ENCODE results near the gene DUSP28. TPM values are rescaled to one million over a fixed set of nuclear protein-coding genes. Genes with fewer than 3 reads are reported as not detected.
A peak's percentile ranks its signal among the peaks of the same experiment; 100 is the strongest.

The DUSP28 gene
- total and polyA plus RNA-seq, 2 donors from 2014 or later = 5.9 to 7.0 TPM

DNA sequence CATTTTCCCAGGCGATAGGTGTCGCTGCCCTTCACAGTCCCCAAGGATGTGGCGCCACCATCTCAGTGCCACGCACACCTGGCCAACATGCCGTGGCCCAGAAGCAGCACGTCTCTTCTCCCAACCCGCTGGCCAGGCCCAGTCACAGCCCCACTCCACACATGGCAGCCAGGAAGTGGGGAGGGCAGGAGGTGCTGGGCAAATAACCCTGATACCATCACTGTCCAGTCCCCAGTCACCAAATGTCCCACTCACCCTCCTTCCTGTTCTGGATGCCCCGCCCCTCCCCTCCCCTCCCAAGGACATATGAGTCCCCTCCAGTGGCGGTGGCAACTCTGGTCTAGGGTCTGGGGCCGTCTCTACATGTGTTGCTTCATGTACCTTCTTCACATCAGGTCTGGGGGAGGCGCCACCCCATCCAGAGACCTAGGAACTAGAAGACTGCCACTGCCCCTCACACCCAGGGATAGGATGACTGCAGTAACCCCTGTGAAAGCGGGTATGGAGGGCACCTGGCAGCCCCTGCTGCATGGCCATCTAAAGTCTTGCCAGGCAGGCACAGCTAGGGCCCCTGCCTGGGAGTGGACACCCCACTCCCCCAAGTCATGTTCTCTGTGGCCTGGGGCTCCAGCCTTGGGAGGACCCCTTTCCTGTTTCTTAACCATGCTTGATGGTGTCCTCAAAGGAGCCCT is 19.1 kb downstream of the DUSP28 start:
- DNase-seq (no peak), FAIRE-seq (no peak)
- Histone ChIP-seq H3K4me1 (ENCODE audit: control insufficient read depth in 2 of 3, insufficient read depth in 2 of 3, low read depth in 1 of 3, low read length in 3 of 3) (peaks cover 0 to 7% (median 0%) of the 10 kb centered on the region in 3 donors), H3K36me3 (ENCODE audit: control insufficient read depth in 2 of 3, insufficient read depth in 3 of 3, low read length in 3 of 3) (peaks cover 0 to 5% (median 4%) of the 10 kb centered on the region in 3 donors), H3K9ac (ENCODE audit: low read length in 3 of 3) (no peak overlapping the region), H3K4me3 (ENCODE audit: low read length in 3 of 3) (no peak overlapping the region), H3K27ac (ENCODE audit: low read depth in 2 of 2, low read length in 2 of 2) (peak overlapping the region in 1 of 2 donors; percentile 26), H3K9me3 (ENCODE audit: control insufficient read depth in 2 of 3, insufficient read depth in 1 of 3, low read length in 3 of 3) (no peaks in the 10 kb centered on the region), H3K27me3 (ENCODE audit: control insufficient read depth, insufficient read depth, low read length) (no peaks in the 10 kb centered on the region)
- intact Hi-C loops (cut with DNase I) = no loop called here
- TF ChIP-seq, protein P1, sequence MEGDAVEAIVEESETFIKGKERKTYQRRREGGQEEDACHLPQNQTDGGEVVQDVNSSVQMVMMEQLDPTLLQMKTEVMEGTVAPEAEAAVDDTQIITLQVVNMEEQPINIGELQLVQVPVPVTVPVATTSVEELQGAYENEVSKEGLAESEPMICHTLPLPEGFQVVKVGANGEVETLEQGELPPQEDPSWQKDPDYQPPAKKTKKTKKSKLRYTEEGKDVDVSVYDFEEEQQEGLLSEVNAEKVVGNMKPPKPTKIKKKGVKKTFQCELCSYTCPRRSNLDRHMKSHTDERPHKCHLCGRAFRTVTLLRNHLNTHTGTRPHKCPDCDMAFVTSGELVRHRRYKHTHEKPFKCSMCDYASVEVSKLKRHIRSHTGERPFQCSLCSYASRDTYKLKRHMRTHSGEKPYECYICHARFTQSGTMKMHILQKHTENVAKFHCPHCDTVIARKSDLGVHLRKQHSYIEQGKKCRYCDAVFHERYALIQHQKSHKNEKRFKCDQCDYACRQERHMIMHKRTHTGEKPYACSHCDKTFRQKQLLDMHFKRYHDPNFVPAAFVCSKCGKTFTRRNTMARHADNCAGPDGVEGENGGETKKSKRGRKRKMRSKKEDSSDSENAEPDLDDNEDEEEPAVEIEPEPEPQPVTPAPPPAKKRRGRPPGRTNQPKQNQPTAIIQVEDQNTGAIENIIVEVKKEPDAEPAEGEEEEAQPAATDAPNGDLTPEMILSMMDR (IDR thresholded peaks at IDR 0.05; ENCODE audit: borderline replicate concordance, extremely low read depth, insufficient read depth) = no peak

DNA sequence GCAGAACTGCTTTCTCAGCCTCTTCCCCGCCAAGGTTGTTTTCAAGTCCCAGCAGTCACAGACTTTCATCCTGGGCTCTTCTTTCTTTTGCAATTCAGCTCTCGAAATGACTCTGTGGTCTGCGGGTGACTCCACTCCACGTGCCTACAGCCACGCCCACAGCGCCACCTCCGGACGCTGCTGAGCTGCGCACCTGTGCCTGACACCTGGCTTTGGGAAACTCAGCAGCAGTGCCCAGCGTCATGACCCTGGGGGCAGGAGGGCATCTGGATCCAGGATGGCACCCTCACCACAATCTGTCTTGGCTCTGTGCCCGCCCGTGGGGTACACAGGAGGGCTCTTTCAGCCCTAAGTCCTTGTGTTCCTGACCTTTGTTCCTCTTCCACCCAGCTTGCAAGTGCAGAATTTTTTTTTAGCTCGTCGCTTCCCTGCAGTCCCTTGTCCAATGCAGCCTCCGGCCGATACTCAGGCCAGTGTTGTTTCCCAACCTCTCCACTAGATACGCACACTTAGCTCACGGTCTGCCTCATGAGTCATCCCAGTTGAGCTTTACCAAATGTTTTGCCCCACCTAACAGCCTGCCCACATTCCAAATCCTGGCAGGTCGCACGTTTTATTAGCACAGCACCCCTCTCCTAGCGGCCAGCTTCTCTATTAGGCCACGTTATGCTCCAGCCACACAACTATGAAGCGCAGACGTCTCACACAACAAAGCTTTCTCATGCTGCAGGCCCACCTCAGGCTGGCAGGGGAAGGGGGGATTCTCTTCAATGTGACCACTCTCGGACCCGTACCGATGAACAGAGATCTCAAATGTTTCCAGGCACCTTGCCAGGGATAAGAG is 19.8 kb downstream of the DUSP28 start:
- Histone ChIP-seq H3K27me3 (ENCODE audit: control insufficient read depth, insufficient read depth, low read length) (no peaks in the 10 kb centered on the region), H3K36me3 (ENCODE audit: control insufficient read depth in 2 of 3, insufficient read depth in 3 of 3, low read length in 3 of 3) (peaks cover 0 to 5% (median 0%) of the 10 kb centered on the region in 3 donors), H3K9ac (ENCODE audit: low read length in 3 of 3) (no peak overlapping the region), H3K9me3 (ENCODE audit: control insufficient read depth in 2 of 3, insufficient read depth in 1 of 3, low read length in 3 of 3) (no peaks in the 10 kb centered on the region), H3K27ac (ENCODE audit: low read depth in 2 of 2, low read length in 2 of 2) (peak overlapping the region in 1 of 2 donors; percentile 26), H3K4me1 (ENCODE audit: control insufficient read depth in 2 of 3, insufficient read depth in 2 of 3, low read depth in 1 of 3, low read length in 3 of 3) (peaks cover 0 to 12% (median 5%) of the 10 kb centered on the region in 3 donors), H3K4me3 (ENCODE audit: low read length in 3 of 3) (no peak overlapping the region)
- FAIRE-seq = no peak
- DNase-seq = no peak
- TF ChIP-seq, protein P1 (IDR thresholded peaks at IDR 0.05; ENCODE audit: borderline replicate concordance, extremely low read depth, insufficient read depth) = peak; percentile 22
- intact Hi-C loops (cut with DNase I) = no loop called here

DNA sequence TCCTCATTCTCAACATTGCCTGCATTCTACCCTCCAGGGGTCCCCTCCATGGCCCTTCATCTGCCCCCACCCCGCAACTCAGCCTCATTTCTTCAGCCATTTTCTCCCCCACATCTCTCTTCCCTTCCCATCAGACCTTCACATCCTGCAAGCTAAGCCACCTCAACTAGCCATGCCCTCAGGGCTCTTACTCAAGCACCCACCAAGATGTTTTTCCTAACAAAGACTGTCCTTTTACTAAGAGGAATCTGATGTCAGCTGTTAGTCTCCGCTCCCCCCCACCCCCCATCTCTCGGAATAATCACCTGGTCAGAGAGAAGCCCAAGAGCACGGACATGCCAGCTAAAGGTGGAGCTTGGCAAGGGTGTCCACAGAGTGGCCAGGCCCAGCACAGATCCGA is 21.7 kb downstream of the DUSP28 start:
- Histone ChIP-seq H3K4me1 (ENCODE audit: control insufficient read depth in 2 of 3, insufficient read depth in 2 of 3, low read depth in 1 of 3, low read length in 3 of 3) (peaks cover 0 to 20% (median 12%) of the 10 kb centered on the region in 3 donors), H3K27me3 (ENCODE audit: control insufficient read depth, insufficient read depth, low read length) (no peaks in the 10 kb centered on the region), H3K9ac (ENCODE audit: low read length in 3 of 3) (no peak overlapping the region), H3K36me3 (ENCODE audit: control insufficient read depth in 2 of 3, insufficient read depth in 3 of 3, low read length in 3 of 3) (no peaks in the 10 kb centered on the region), H3K9me3 (ENCODE audit: control insufficient read depth in 2 of 3, insufficient read depth in 1 of 3, low read length in 3 of 3) (no peaks in the 10 kb centered on the region), H3K27ac (ENCODE audit: low read depth in 2 of 2, low read length in 2 of 2) (no peak overlapping the region), H3K4me3 (ENCODE audit: low read length in 3 of 3) (no peak overlapping the region)
- FAIRE-seq (no peak), DNase-seq (no peak)
- intact Hi-C loops (cut with DNase I) = no loop called here
- TF ChIP-seq, protein P1 (IDR thresholded peaks at IDR 0.05; ENCODE audit: borderline replicate concordance, extremely low read depth, insufficient read depth) = no peak

Data from kidney (tissue), 14 donors.